H1 (cell line): ENCODE results near the gene CORO1C. TPM values are rescaled to one million over a fixed set of nuclear protein-coding genes. Genes with fewer than 3 reads are reported as not detected.

Experiments used
- CTCF ChIA-PET: fragments of 300-600 bp; sonication (Branson Sonifier 250); formaldehyde crosslinking; loops from one replicate; lab custom pipeline; 2021; ENCODE audit not compliant: partially characterized antibody; lab: Charles Lee
- POLR2A ChIA-PET: fragments of 300-600 bp; sonication (Branson Sonifier 250); formaldehyde crosslinking; loops from one replicate; lab custom pipeline; 2021; ENCODE audit warnings: inconsistent platforms; ENCODE audit not compliant: partially characterized antibody; lab: Charles Lee
- DNase-seq, 2 experiments: peaks; one replicate each; pipeline versions ENCODE4 v3.0.0 to v3.0.0-alpha.2; 2010 to 2022; ENCODE audit warnings: low spot score in 2 of 2, low read depth in 1 of 2, mixed read lengths in 1 of 2
- FAIRE-seq: peaks from 2 replicates; lab custom pipeline; 2011; peaks lifted over from hg19 to GRCh38; lab: Jason Lieb, UNC
- H2AFZ ChIP-seq: 2 replicates; pipeline ENCODE4 v1.8.1; 2012; ENCODE audit warnings: low read length, inconsistent platforms
- H2AK5ac ChIP-seq: 2 replicates; pipeline ENCODE4 v1.6.1; 2013; ENCODE audit warnings: low read depth, low read length
- H2BK120ac ChIP-seq: replicated peaks from 2 replicates; pipeline ENCODE3; 2013; ENCODE audit warnings: low read depth, low read length, inconsistent platforms
- H2BK12ac ChIP-seq: 2 replicates; pipeline ENCODE4 v1.6.1; 2013; ENCODE audit warnings: low read depth, low read length
- H2BK15ac ChIP-seq: 2 replicates; pipeline ENCODE4 v1.6.1; 2013; ENCODE audit warnings: low read length
- H2BK20ac ChIP-seq: 2 replicates; pipeline ENCODE4 v1.6.1; 2013; ENCODE audit warnings: low read length
- H2BK5ac ChIP-seq: 2 replicates; pipeline ENCODE4 v1.6.1; 2013; ENCODE audit warnings: low read depth, low read length
- H3K14ac ChIP-seq: 2 replicates; pipeline ENCODE4 v1.6.1; 2013; ENCODE audit warnings: inconsistent platforms; ENCODE audit not compliant: insufficient read length
- H3K18ac ChIP-seq: 2 replicates; pipeline ENCODE4 v1.6.1; 2013; ENCODE audit warnings: low read length; ENCODE audit errors: extremely low read depth
- H3K23ac ChIP-seq: 2 replicates; pipeline ENCODE4 v1.6.1; 2013; ENCODE audit warnings: inconsistent platforms; ENCODE audit not compliant: insufficient read length
- H3K23me2 ChIP-seq: 2 replicates; pipeline ENCODE4 v1.6.1; 2013; ENCODE audit warnings: low read depth, low read length
- H3K27ac ChIP-seq: 2 replicates; pipeline ENCODE4 v1.6.1; 2011; ENCODE audit warnings: low read depth, low read length, inconsistent platforms
- H3K27me3 ChIP-seq, 4 experiments: replicated peaks in 1 of 4; 1 replicate in 1 of 4; 2 replicates in 3 of 4; pipeline versions ENCODE4 v1.6.1 to v1.8.1; 2011 to 2013; ENCODE audit warnings: low read length in 3 of 4, mild to moderate bottlenecking in 3 of 4, inconsistent platforms in 2 of 4, mixed read lengths in 2 of 4, moderate library complexity in 1 of 4; ENCODE audit not compliant: control insufficient read depth in 3 of 4, insufficient read depth in 3 of 4; ENCODE audit errors: extremely low read depth in 1 of 4
- H3K36me3 ChIP-seq, 4 experiments: 2 replicates each; pipeline versions ENCODE4 v1.6.1 to v1.8.1; 2011 to 2013; ENCODE audit warnings: mild to moderate bottlenecking in 4 of 4, low read length in 3 of 4, moderate library complexity in 2 of 4, control low read depth in 1 of 4, inconsistent platforms in 1 of 4; ENCODE audit not compliant: insufficient read depth in 4 of 4, control insufficient read depth in 2 of 4
- H3K4ac ChIP-seq: replicated peaks from 2 replicates; pipeline ENCODE3; 2013; ENCODE audit warnings: low read length, low read depth, mixed read lengths, inconsistent platforms; ENCODE audit not compliant: insufficient read length
- H3K4me1 ChIP-seq, 4 experiments: replicated peaks in 1 of 4; 1 replicate in 1 of 4; 2 replicates in 3 of 4; pipeline versions ENCODE4 v1.6.1 to v1.8.1; 2011 to 2013; ENCODE audit warnings: low read length in 3 of 4, inconsistent platforms in 2 of 4, mixed read lengths in 1 of 4; ENCODE audit not compliant: insufficient read depth in 4 of 4, control insufficient read depth in 3 of 4
- H3K4me2 ChIP-seq, 2 experiments: 2 replicates each; pipeline versions ENCODE4 v1.6.1 to v1.8.1; 2011 to 2013; ENCODE audit warnings: low read depth in 2 of 2, low read length in 2 of 2, control low read depth in 1 of 2, inconsistent platforms in 1 of 2, mild to moderate bottlenecking in 1 of 2; ENCODE audit not compliant: insufficient read depth in 1 of 2
- H3K4me3 ChIP-seq, 4 experiments: fragments of 200-600, 300-600 bp in 1 of 4; sonication (generic), shearing (Covaris generic), sonication (Bioruptor Twin) in 1 of 4; 2 replicates each; pipeline versions ENCODE4 v1.5.1 to v1.8.1; 2011 to 2016; ENCODE audit warnings: low read length in 4 of 4, low read depth in 3 of 4, control low read depth in 2 of 4, inconsistent platforms in 2 of 4, mild to moderate bottlenecking in 2 of 4, mixed read lengths in 1 of 4, moderate library complexity in 1 of 4; ENCODE audit not compliant: insufficient read depth in 2 of 4; ENCODE audit errors: extremely low read depth in 1 of 4
- H3K56ac ChIP-seq: replicated peaks from 2 replicates; pipeline ENCODE3; 2013; ENCODE audit warnings: low read depth, mild to moderate bottlenecking, mixed read lengths, low read length, inconsistent platforms; ENCODE audit not compliant: insufficient read length
- H3K79me1 ChIP-seq: 2 replicates; pipeline ENCODE4 v1.6.1; 2013; ENCODE audit warnings: low read depth, low read length, control low read depth
- H3K79me2 ChIP-seq, 2 experiments: 2 replicates each; pipeline versions ENCODE4 v1.6.1 to v1.8.1; 2012 to 2013; ENCODE audit warnings: low read length in 2 of 2, mild to moderate bottlenecking in 2 of 2, inconsistent platforms in 1 of 2; ENCODE audit not compliant: insufficient read depth in 2 of 2, control insufficient read depth in 1 of 2
- H3K9ac ChIP-seq, 4 experiments: replicated peaks in 1 of 4; 1 replicate in 1 of 4; 2 replicates in 3 of 4; pipeline versions ENCODE4 v1.6.1 to v1.8.1; 2011 to 2013; ENCODE audit warnings: low read depth in 3 of 4, low read length in 3 of 4, control low read depth in 2 of 4, mild to moderate bottlenecking in 2 of 4, moderate library complexity in 2 of 4, inconsistent platforms in 1 of 4; ENCODE audit errors: extremely low read depth in 1 of 4
- H3K9me3 ChIP-seq, 2 experiments: 2 replicates each; pipeline versions ENCODE4 v1.6.1 to v1.8.1; 2012 to 2013; ENCODE audit warnings: mild to moderate bottlenecking in 2 of 2, moderate library complexity in 2 of 2, control low read depth in 1 of 2, inconsistent platforms in 1 of 2, low read depth in 1 of 2, low read length in 1 of 2, mixed read lengths in 1 of 2; ENCODE audit not compliant: insufficient read depth in 2 of 2
- H4K20me1 ChIP-seq, 2 experiments: replicated peaks in 1 of 2; 2 replicates each; pipeline versions ENCODE3 to v1.8.1; 2011 to 2013; ENCODE audit warnings: inconsistent platforms in 2 of 2, low read length in 2 of 2, mild to moderate bottlenecking in 1 of 2; ENCODE audit not compliant: insufficient read depth in 2 of 2, control insufficient read depth in 1 of 2
- H4K5ac ChIP-seq: 2 replicates; pipeline ENCODE4 v1.6.1; 2013; ENCODE audit warnings: low read length, low read depth, mixed read lengths, inconsistent platforms; ENCODE audit not compliant: insufficient read length
- H4K8ac ChIP-seq: 2 replicates; pipeline ENCODE4 v1.8.0; 2013; ENCODE audit warnings: mild to moderate bottlenecking, moderate library complexity, low read length, inconsistent platforms; ENCODE audit not compliant: insufficient read depth; ENCODE audit errors: extremely low read depth
- H4K91ac ChIP-seq: replicated peaks from 2 replicates; pipeline ENCODE3; 2013; ENCODE audit warnings: low read length, mixed read lengths, inconsistent platforms; ENCODE audit not compliant: insufficient read length
- BACH1 ChIP-seq: IDR thresholded peaks from 2 replicates; pipeline ENCODE4 v1.6.1; 2012; ENCODE audit warnings: low read length, improper control_type of control experiment
- BRCA1 ChIP-seq: IDR thresholded peaks from 2 replicates; pipeline ENCODE4 v1.6.1; 2012; ENCODE audit warnings: low read depth, low read length, improper control_type of control experiment
- CREB1 ChIP-seq: IDR thresholded peaks from 2 replicates; pipeline ENCODE4 v1.6.1; 2012; ENCODE audit warnings: inconsistent platforms
- PHF8 ChIP-seq: fragments of 200-600 bp; sonication (generic); conservative IDR thresholded peaks from 2 replicates; pipeline ENCODE4 v1.7.1; 2012; ENCODE audit warnings: low read depth, mild to moderate bottlenecking, inconsistent platforms, low read length, moderate library complexity
- POU5F1 ChIP-seq: IDR thresholded peaks from 2 replicates; pipeline ENCODE4 v1.6.1; 2011; ENCODE audit warnings: low read depth, mild to moderate bottlenecking, low read length, moderate library complexity
- WGBS, 2 experiments: shearing (Covaris generic) in 1 of 2; methylation state at CpG; one replicate each; pipeline versions ENCODE4 v1.1.6 to v1.1.7; 2013 to 2015; ENCODE audit warnings: low lambda C conversion rate in 2 of 2, mixed read lengths in 2 of 2, inconsistent platforms in 1 of 2, low coverage in 1 of 2, missing lambda C conversion rate in 1 of 2; ENCODE audit not compliant: insufficient replicate concordance in 2 of 2, insufficient coverage in 1 of 2, insufficient read length in 1 of 2; ENCODE audit errors: extremely low coverage in 1 of 2, missing lambda C conversion rate in 1 of 2; 5-methylcytosine and 5-hydroxymethylcytosine counted together
- polyA plus RNA-seq, 7 experiments: library from polyadenylated mRNA; depleted of rRNA in 3 of 7; stranded (reverse) in 5 of 7; unstranded in 2 of 7; fragments of >200 nt in 5 of 7; fragments of 200-250 nt in 2 of 7; gene quantifications; 1 replicate in 5 of 7; 2 replicates in 1 of 7; 4 replicates in 1 of 7; pipeline versions ENCODE4 v1.2.1 to v1.2.3, GENCODE V29; 2011 to 2013; ENCODE audit warnings: missing spikeins in 2 of 7, mixed read lengths in 2 of 7
- total RNA-seq: library from RNA; stranded (reverse); fragmentation: NEBNext Ultra II Directional; extraction: Animal tissue kit (Norgen Biotek cat#: 25700); gene quantifications from 2 replicates; pipeline ENCODE4 v1.2.1, GENCODE V29; 2021
- TF ChIP-seq, protein P1 (sequence below): IDR thresholded peaks from 2 replicates; pipeline ENCODE4 v1.6.1; 2012; ENCODE audit warnings: low read length, inconsistent platforms

CORO1C gene
- total and polyA plus RNA-seq, 2 of the 8 experiments (the other 6 are each of a cell fraction or from before 2014, with no cell fraction given): 72.7 to 120 TPM

DNA sequence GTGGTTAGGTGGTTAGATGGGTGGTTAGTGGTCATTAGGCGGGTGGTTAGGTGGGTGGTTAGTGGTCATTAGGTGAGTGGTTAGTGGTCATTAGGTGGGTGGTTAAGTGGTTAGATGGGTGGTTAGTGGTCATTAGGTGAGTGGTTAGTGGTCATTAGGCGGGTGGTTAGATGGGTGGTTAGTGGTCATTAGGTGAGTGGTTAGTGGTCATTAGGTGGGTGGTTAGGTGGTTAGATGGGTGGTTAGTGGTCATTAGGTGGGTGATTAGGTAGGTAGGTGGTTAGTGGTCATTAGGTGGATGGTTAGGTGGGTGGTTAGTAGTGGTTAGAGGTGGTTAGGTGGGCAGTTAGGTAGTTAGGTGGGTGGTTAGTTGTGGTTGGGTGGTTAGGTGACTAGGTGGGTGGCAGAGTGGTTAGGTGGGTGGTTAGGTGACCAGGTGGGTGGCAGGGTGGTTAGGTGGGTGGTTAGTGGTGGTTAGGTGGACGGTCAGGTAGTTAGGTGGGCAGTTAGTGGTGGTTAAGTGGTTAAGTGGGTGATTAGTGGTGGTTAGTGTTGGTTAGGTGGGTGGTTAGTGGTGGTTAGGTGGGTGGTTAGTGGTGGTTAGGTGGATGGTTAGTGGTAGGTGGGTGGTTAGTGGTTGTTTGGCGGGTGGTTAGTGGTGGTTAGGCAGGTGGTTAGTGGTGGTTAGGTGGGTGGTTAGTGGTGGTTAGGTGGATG is 125.5 kb downstream of the CORO1C start:
- CTCF ChIA-PET: interaction anchor here (0.7 to 22.5 kb wide), 3 partner anchors 12 to 39 kb away, joined by 3 to 523 read pairs (median 63); partner anchors contain the start of genes ISCU and SART3
- H3K14ac ChIP-seq: no peak overlapping the region

More for the DNA sequence above, 125.5 kb downstream of the CORO1C start:
- Histone ChIP-seq H3K4me1 (peaks cover 0 to 8% (median 0%) of the 10 kb centered on the region in 4 experiments; a peak in 2 of 7 replicates), H3K56ac (peak overlapping the region; percentile 93), H2BK20ac (peak overlapping the region; percentile 48; the same call in 1 of the 2 replicates), H3K27ac (no peak overlapping the region), H3K23ac (no peak overlapping the region), H3K79me1 (no peaks in the 10 kb centered on the region), H4K5ac (no peak overlapping the region), H2AFZ (no peak overlapping the region), H2BK12ac (0 out of 2 replicates have a peak overlapping the region, but pooled peaks have one; percentile 39), H3K79me2 (no peaks in the 10 kb centered on the region), H2AK5ac (no peak overlapping the region), H4K91ac (no peak overlapping the region), H3K9me3 (no peaks in the 10 kb centered on the region), H4K8ac (no peak overlapping the region), H4K20me1 (no peaks in the 10 kb centered on the region), H3K27me3 (no peaks in the 10 kb centered on the region), H2BK120ac (no peak overlapping the region), H3K18ac (no peak overlapping the region), H2BK15ac (peak overlapping the region; percentile 95; the same call in 1 of the 2 replicates), H3K9ac (0 out of 7 replicates have a peak overlapping the region, but pooled peaks of 1 of the 4 experiments have one; percentile 19), H3K4ac (no peak overlapping the region), H3K23me2 (peaks cover 9% of the 10 kb centered on the region; the same call in 1 of the 2 replicates), H3K4me2 (no peak overlapping the region), H3K4me3 (no peak overlapping the region), H2BK5ac (no peak overlapping the region), H3K36me3 (no peaks in the 10 kb centered on the region)
- POLR2A ChIA-PET: interaction anchor here (0.5 to 1.6 kb wide), 6 partner anchors 10 to 867 kb away, joined by 3 to 5 read pairs (median 3); partner anchors contain the start of gene ISCU
- peak; percentile 68 for FAIRE-seq
- WGBS, 2 experiments: 84% methylated on average over 4 of the region's 4 CpGs; no CpG with 5 or more reads in 1 of the 2 experiments
- TF ChIP-seq PHF8 (no peak), CREB1 (no peak), POU5F1 (no peak), BACH1 (peak; percentile 26; the same call in 1 of the 2 replicates), BRCA1 (peak; percentile 95)
- TF ChIP-seq, protein P1, sequence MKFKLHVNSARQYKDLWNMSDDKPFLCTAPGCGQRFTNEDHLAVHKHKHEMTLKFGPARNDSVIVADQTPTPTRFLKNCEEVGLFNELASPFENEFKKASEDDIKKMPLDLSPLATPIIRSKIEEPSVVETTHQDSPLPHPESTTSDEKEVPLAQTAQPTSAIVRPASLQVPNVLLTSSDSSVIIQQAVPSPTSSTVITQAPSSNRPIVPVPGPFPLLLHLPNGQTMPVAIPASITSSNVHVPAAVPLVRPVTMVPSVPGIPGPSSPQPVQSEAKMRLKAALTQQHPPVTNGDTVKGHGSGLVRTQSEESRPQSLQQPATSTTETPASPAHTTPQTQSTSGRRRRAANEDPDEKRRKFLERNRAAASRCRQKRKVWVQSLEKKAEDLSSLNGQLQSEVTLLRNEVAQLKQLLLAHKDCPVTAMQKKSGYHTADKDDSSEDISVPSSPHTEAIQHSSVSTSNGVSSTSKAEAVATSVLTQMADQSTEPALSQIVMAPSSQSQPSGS: 0 out of 2 replicates have a peak, but pooled peaks have one; percentile 45
- no peak for DNase-seq
